Stimulated activated naive B cell treated with anti-CD40 and anti-IgM and Interleukin-4, amounts not matched to agents 10 μg/mL and 1 μg/mL and 100 μg/mL, for 72 hours (primary cell): ENCODE results near the gene TP53TG5.

Source experiments
- ATAC-seq, 2 donors: fragments of 150-1000 bp; cut with Tn5 transposase; replicated peaks; 2 replicates each; pipeline ENCODE4 v1.10.0; 2021; ENCODE audit warnings: moderate library complexity in 1 of 2
- DNase-seq: peaks from one replicate; pipeline ENCODE4 v3.0.0; 2021
- H3K27ac Mint-ChIP-seq: one replicate; pipeline ENCODE4 v1.8.0; 2022; ENCODE audit warnings: mild to moderate bottlenecking, mixed read lengths
- H3K27me3 Mint-ChIP-seq, 2 donors: one replicate each; pipeline ENCODE4 v1.8.0; 2022; ENCODE audit warnings: mixed read lengths in 2 of 2
- H3K36me3 Mint-ChIP-seq, 2 donors: one replicate each; pipeline ENCODE4 v1.8.0; 2022; ENCODE audit warnings: mixed read lengths in 2 of 2, mild to moderate bottlenecking in 1 of 2
- H3K4me1 Mint-ChIP-seq, 2 donors: one replicate each; pipeline ENCODE4 v1.8.0; 2022; ENCODE audit warnings: mixed read lengths in 2 of 2, mild to moderate bottlenecking in 1 of 2
- H3K4me3 Mint-ChIP-seq, 2 donors: one replicate each; pipeline ENCODE4 v1.8.0; 2022; ENCODE audit warnings: mild to moderate bottlenecking in 2 of 2, mixed read lengths in 2 of 2, moderate library complexity in 1 of 2
- H3K9me3 Mint-ChIP-seq, 2 donors: one replicate each; pipeline ENCODE4 v1.8.0; 2022; ENCODE audit warnings: mixed read lengths in 2 of 2, mild to moderate bottlenecking in 1 of 2

The TP53TG5 gene

GRCh38 chr20:45378191-45378590 is at the start of gene TP53TG5:
Gene TP53TG5, minus strand, starts transcription at chr20:45378325. Its CDS starts 89 bp downstream, at chr20:45378236.
- peaks cover 19 to 32% of the 10 kb centered on the region in 2 donors for H3K36me3 Mint-ChIP-seq
- DNase-seq (no peak), ATAC-seq (no peak)
- H3K4me3 Mint-ChIP-seq, result no peak within 1 kb of the TSS
- no peaks in the 10 kb centered on the region for H3K27me3 Mint-ChIP-seq
- no peaks in the 10 kb centered on the region for H3K9me3 Mint-ChIP-seq
- H3K27ac Mint-ChIP-seq, result no peak within 1 kb of the TSS
- peaks cover 9 to 31% of the 10 kb centered on the region in 2 donors for H3K4me1 Mint-ChIP-seq

- Mint-ChIP-seq H3K36me3 (peaks cover 44 to 67% of the 10 kb centered on the region in 2 donors), H3K27ac (no peak overlapping the region), H3K4me3 (no peak overlapping the region), H3K27me3 (no peaks in the 10 kb centered on the region), H3K4me1 (peaks cover 5 to 11% of the 10 kb centered on the region in 2 donors), H3K9me3 (no peaks in the 10 kb centered on the region)
- ATAC-seq (no peak), DNase-seq (no peak)
Observed at GRCh38 chr20:45427236-45428149, 49.4 kb upstream of the TP53TG5 start.

GRCh38 chr20:45426320-45427016 is 48.3 kb upstream of the TP53TG5 start:
- H3K4me1 Mint-ChIP-seq, result peaks cover 2 to 3% of the 10 kb centered on the region in 2 donors
- no peak overlapping the region for H3K4me3 Mint-ChIP-seq
- DNase-seq, result no peak
- H3K36me3 Mint-ChIP-seq, result peaks cover 43 to 64% of the 10 kb centered on the region in 2 donors
- no peak overlapping the region for H3K27ac Mint-ChIP-seq
- no peaks in the 10 kb centered on the region for H3K27me3 Mint-ChIP-seq
- no peaks in the 10 kb centered on the region for H3K9me3 Mint-ChIP-seq
- no peak for ATAC-seq

- no peak for ATAC-seq
- Mint-ChIP-seq H3K4me1 (no peaks in the 10 kb centered on the region), H3K9me3 (no peaks in the 10 kb centered on the region), H3K4me3 (no peak overlapping the region), H3K27ac (peak overlapping the region; percentile 65), H3K27me3 (no peaks in the 10 kb centered on the region), H3K36me3 (peaks cover 42 to 61% of the 10 kb centered on the region in 2 donors)
- no peak for DNase-seq
Observed at GRCh38 chr20:45425561-45425960, 47.4 kb upstream of the TP53TG5 start.

- H3K27ac Mint-ChIP-seq, result no peak overlapping the region
Observed at GRCh38 chr20:45423700-45424099, 45.6 kb upstream of the TP53TG5 start.

GRCh38 chr20:45420125-45420524 is 42.0 kb upstream of the TP53TG5 start:
- peaks cover 37 to 53% of the 10 kb centered on the region in 2 donors for H3K36me3 Mint-ChIP-seq
- no peaks in the 10 kb centered on the region for H3K27me3 Mint-ChIP-seq
- no peaks in the 10 kb centered on the region for H3K9me3 Mint-ChIP-seq
- no peak overlapping the region for H3K4me3 Mint-ChIP-seq
- peaks cover 25 to 49% of the 10 kb centered on the region in 2 donors for H3K4me1 Mint-ChIP-seq
- ATAC-seq, result no peak
- H3K27ac Mint-ChIP-seq, result peak overlapping the region; percentile 94
- DNase-seq, result no peak

More at GRCh38 chr20:45423700-45424099, 45.6 kb upstream of the TP53TG5 start:
- Mint-ChIP-seq H3K4me3 (no peak overlapping the region), H3K27me3 (no peaks in the 10 kb centered on the region), H3K9me3 (no peaks in the 10 kb centered on the region), H3K36me3 (peaks cover 49 to 73% of the 10 kb centered on the region in 2 donors), H3K4me1 (peaks cover 12 to 14% of the 10 kb centered on the region in 2 donors)
- ATAC-seq (no peak), DNase-seq (no peak)

- peaks cover 26 to 50% of the 10 kb centered on the region in 2 donors for H3K4me1 Mint-ChIP-seq
- DNase-seq (peak; percentile 26), ATAC-seq (peak; percentile 61 to 66)
- no peaks in the 10 kb centered on the region for H3K9me3 Mint-ChIP-seq
- H3K27me3 Mint-ChIP-seq, result no peaks in the 10 kb centered on the region
- H3K4me3 Mint-ChIP-seq, result peak overlapping the region; percentile 21 to 68
- peak overlapping the region; percentile 94 for H3K27ac Mint-ChIP-seq
- H3K36me3 Mint-ChIP-seq, result peaks cover 33 to 51% of the 10 kb centered on the region in 2 donors
Observed at GRCh38 chr20:45419188-45420091, 41.3 kb upstream of the TP53TG5 start.

GRCh38 chr20:45416917-45417316 is 38.8 kb upstream of the TP53TG5 start:
- H3K36me3 Mint-ChIP-seq, result peaks cover 23 to 41% of the 10 kb centered on the region in 2 donors

GRCh38 chr20:45415822-45416637 is 37.9 kb upstream of the TP53TG5 start, which contains the start of gene PIGT:
Gene PIGT, plus strand, starts transcription at chr20:45416141. Its CDS starts 16 bp downstream, at chr20:45416157.
- DNase-seq (peak; percentile 85), ATAC-seq (peak; percentile 91 to 93)
- Mint-ChIP-seq H3K36me3 (peaks cover 25 to 42% of the 10 kb centered on the region in 2 donors), H3K4me3 (peak within 1 kb of the TSS; percentile 94 to 96), H3K9me3 (no peaks in the 10 kb centered on the region), H3K27me3 (no peaks in the 10 kb centered on the region), H3K27ac (peak within 1 kb of the TSS; percentile 98), H3K4me1 (peaks cover 26 to 50% of the 10 kb centered on the region in 2 donors)

More at GRCh38 chr20:45416917-45417316, 38.8 kb upstream of the TP53TG5 start:
- Mint-ChIP-seq H3K27me3 (no peaks in the 10 kb centered on the region), H3K9me3 (no peaks in the 10 kb centered on the region), H3K4me1 (peaks cover 26 to 50% of the 10 kb centered on the region in 2 donors), H3K4me3 (peak overlapping the region; percentile 94 to 96), H3K27ac (peak overlapping the region; percentile 98)
- ATAC-seq (no peak), DNase-seq (no peak)

- no peak for ATAC-seq
- Mint-ChIP-seq H3K27me3 (no peaks in the 10 kb centered on the region), H3K4me1 (peaks cover 16 to 39% of the 10 kb centered on the region in 2 donors), H3K9me3 (no peaks in the 10 kb centered on the region), H3K4me3 (no peak overlapping the region), H3K36me3 (peaks cover 24 to 32% of the 10 kb centered on the region in 2 donors), H3K27ac (no peak overlapping the region)
- DNase-seq, result no peak
Observed at GRCh38 chr20:45413479-45413878, 35.4 kb upstream of the TP53TG5 start.

GRCh38 chr20:45412653-45413052 is 34.5 kb upstream of the TP53TG5 start:
- Mint-ChIP-seq H3K27me3 (no peaks in the 10 kb centered on the region), H3K36me3 (peaks cover 19 to 28% of the 10 kb centered on the region in 2 donors), H3K27ac (no peak overlapping the region), H3K9me3 (no peaks in the 10 kb centered on the region), H3K4me3 (no peak overlapping the region), H3K4me1 (peaks cover 18 to 39% of the 10 kb centered on the region in 2 donors)
- no peak for ATAC-seq
- no peak for DNase-seq

GRCh38 chr20:45410887-45411286 is 32.8 kb upstream of the TP53TG5 start:
- DNase-seq, result no peak
- no peak overlapping the region for H3K4me3 Mint-ChIP-seq
- H3K9me3 Mint-ChIP-seq, result no peaks in the 10 kb centered on the region
- H3K27ac Mint-ChIP-seq, result no peak overlapping the region
- no peak for ATAC-seq
- H3K36me3 Mint-ChIP-seq, result peaks cover 19 to 22% of the 10 kb centered on the region in 2 donors
- peaks cover 22 to 33% of the 10 kb centered on the region in 2 donors for H3K4me1 Mint-ChIP-seq
- H3K27me3 Mint-ChIP-seq, result no peaks in the 10 kb centered on the region
